A673 (cell line): ENCODE results near the gene ATG16L2. TPM values are rescaled to one million over a fixed set of nuclear protein-coding genes. Genes with fewer than 3 reads are reported as not detected.

Source experiments
- BruUV-seq: library from RNA; stranded (reverse); fragments of 400-500 nt; replicated peaks from 2 replicates; lab custom pipeline; 2021; lab: Mats Ljungman, UMichigan
- CTCF ChIA-PET: fragments of 300-600 bp; sonication (Branson Sonifier 250); formaldehyde crosslinking; loops from one replicate; lab custom pipeline; 2022; ENCODE audit warnings: antibody characterized with exemption; lab: Charles Lee
- POLR2A ChIA-PET: fragments of 300-600 bp; sonication (Branson Sonifier 250); formaldehyde crosslinking; loops from one replicate; lab custom pipeline; 2022; ENCODE audit warnings: antibody characterized with exemption; ENCODE audit not compliant: low non-redundant PET; lab: Charles Lee
- DNase-seq: peaks from one replicate; pipeline ENCODE4 v3.0.0-alpha.2; 2015; ENCODE audit warnings: low spot score
- H3K27ac ChIP-seq: fragments of 200-600 bp; sonication (generic); 2 replicates; pipeline ENCODE4 v1.5.1; 2016; ENCODE audit warnings: mixed run types, low read depth, mild to moderate bottlenecking, mixed read lengths, antibody characterized with exemption, low read length; ENCODE audit not compliant: poor library complexity, severe bottlenecking
- H3K27me3 ChIP-seq: fragments of 200-600 bp; sonication (generic); replicated peaks from 2 replicates; pipeline ENCODE4 v1.6.1; 2017; ENCODE audit warnings: mixed run types, low read depth, mild to moderate bottlenecking, mixed read lengths, antibody characterized with exemption, low read length; ENCODE audit not compliant: insufficient read depth, poor library complexity
- H3K36me3 ChIP-seq: fragments of 200-600 bp; sonication (generic); 2 replicates; pipeline ENCODE4 v1.6.1; 2016; ENCODE audit warnings: mixed run types, mild to moderate bottlenecking, mixed read lengths, antibody characterized with exemption, low read length; ENCODE audit not compliant: insufficient read depth, poor library complexity, severe bottlenecking
- H3K4me1 ChIP-seq: fragments of 200-600 bp; sonication (generic); 2 replicates; pipeline ENCODE4 v1.6.1; 2017; ENCODE audit warnings: mixed run types, mild to moderate bottlenecking, mixed read lengths, antibody characterized with exemption, low read length; ENCODE audit not compliant: insufficient read depth, poor library complexity, severe bottlenecking
- H3K4me3 ChIP-seq: fragments of 200-600 bp; sonication (generic); 2 replicates; pipeline ENCODE4 v1.5.1; 2016; ENCODE audit warnings: low read depth, mixed run types, mild to moderate bottlenecking, mixed read lengths, low read length; ENCODE audit not compliant: poor library complexity, severe bottlenecking
- H3K9me3 ChIP-seq: fragments of 200-600 bp; sonication (generic); 2 replicates; pipeline ENCODE4 v1.6.1; 2016; ENCODE audit warnings: mixed run types, low read depth, mild to moderate bottlenecking, mixed read lengths, antibody characterized with exemption, low read length; ENCODE audit not compliant: poor library complexity, severe bottlenecking
- EZH2 ChIP-seq: fragments of 200-600 bp; sonication (generic); IDR thresholded peaks from 2 replicates; pipeline ENCODE4 v1.6.1; 2017; ENCODE audit warnings: borderline replicate concordance, low read depth, mild to moderate bottlenecking, mixed read lengths, antibody characterized with exemption, low read length; ENCODE audit not compliant: poor library complexity, severe bottlenecking
- intact Hi-C: fragments of 100-400 bp; cut with micrococcal nuclease; formaldehyde crosslinking; loops from one replicate; pipeline ENCODE4 v1.10.0; 2022; ENCODE audit not compliant: unreplicated experiment
- total RNA-seq: library from RNA; stranded (reverse); gene quantifications from 2 replicates; pipeline ENCODE4 v1.2.3, GENCODE V29; 2021
- TF ChIP-seq, protein P1 (sequence below): fragments of 300-800, 200-600 bp; sonication (generic); conservative IDR thresholded peaks from 2 replicates; pipeline ENCODE4 v1.5.1; 2017; ENCODE audit warnings: low read depth, mild to moderate bottlenecking, antibody characterized with exemption, low read length, moderate library complexity, mixed read lengths

The ATG16L2 gene
- total RNA-seq, 1 experiment from 2014 or later, result 8.6 TPM

GRCh38 chr11:72863091-72863490 is 48.9 kb downstream of the ATG16L2 start:
- H3K9me3 ChIP-seq, result no peaks in the 10 kb centered on the region
- intact Hi-C loops, result no loop called here
- H3K27ac ChIP-seq, result no peak overlapping the region
- ChIA-PET POLR2A (no interaction called here), CTCF (no interaction called here)
- BruUV-seq, result no TSS peak
- no peaks in the 10 kb centered on the region for H3K4me1 ChIP-seq
- H3K27me3 ChIP-seq, result no peaks in the 10 kb centered on the region
- H3K4me3 ChIP-seq, result no peak overlapping the region
- TF ChIP-seq, protein P1, sequence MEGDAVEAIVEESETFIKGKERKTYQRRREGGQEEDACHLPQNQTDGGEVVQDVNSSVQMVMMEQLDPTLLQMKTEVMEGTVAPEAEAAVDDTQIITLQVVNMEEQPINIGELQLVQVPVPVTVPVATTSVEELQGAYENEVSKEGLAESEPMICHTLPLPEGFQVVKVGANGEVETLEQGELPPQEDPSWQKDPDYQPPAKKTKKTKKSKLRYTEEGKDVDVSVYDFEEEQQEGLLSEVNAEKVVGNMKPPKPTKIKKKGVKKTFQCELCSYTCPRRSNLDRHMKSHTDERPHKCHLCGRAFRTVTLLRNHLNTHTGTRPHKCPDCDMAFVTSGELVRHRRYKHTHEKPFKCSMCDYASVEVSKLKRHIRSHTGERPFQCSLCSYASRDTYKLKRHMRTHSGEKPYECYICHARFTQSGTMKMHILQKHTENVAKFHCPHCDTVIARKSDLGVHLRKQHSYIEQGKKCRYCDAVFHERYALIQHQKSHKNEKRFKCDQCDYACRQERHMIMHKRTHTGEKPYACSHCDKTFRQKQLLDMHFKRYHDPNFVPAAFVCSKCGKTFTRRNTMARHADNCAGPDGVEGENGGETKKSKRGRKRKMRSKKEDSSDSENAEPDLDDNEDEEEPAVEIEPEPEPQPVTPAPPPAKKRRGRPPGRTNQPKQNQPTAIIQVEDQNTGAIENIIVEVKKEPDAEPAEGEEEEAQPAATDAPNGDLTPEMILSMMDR, result no peak
- TF ChIP-seq EZH2, result no peak
- peaks cover 4% of the 10 kb centered on the region for H3K36me3 ChIP-seq
- no peak for DNase-seq

DNA sequence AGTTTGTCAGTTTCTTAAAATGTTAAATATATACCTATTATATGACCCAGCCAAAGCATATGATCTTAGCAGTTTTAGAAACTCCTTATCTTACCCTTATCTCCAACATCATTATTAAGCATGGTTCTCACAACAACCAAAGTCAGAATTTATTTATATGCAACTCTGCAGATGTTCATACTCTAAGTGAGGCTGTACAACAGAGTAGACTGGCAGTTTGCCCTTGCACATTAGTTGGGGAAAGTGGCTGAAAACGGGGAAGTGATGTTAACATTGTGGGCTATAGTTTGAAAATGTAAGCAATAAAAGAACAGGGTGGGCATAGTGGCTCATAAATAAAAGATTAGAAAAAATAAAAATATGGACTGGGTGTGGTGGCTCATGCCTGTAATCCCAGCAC is 49.7 kb downstream of the ATG16L2 start:
- intact Hi-C loops, result no loop called here
- ChIA-PET CTCF (no interaction called here), POLR2A (no interaction called here)
- H3K9me3 ChIP-seq, result no peaks in the 10 kb centered on the region
- no peaks in the 10 kb centered on the region for H3K27me3 ChIP-seq
- no peak overlapping the region for H3K4me3 ChIP-seq
- H3K36me3 ChIP-seq, result peaks cover 4% of the 10 kb centered on the region
- H3K27ac ChIP-seq, result no peak overlapping the region
- no TSS peak for BruUV-seq
- no peak for DNase-seq
- TF ChIP-seq EZH2, result no peak
- TF ChIP-seq, protein P1, result no peak
- H3K4me1 ChIP-seq, result no peaks in the 10 kb centered on the region

GRCh38 chr11:72864702-72865655 is 50.8 kb downstream of the ATG16L2 start:
- intact Hi-C loops, result no loop called here
- CTCF ChIA-PET, result no interaction called here
- no peaks in the 10 kb centered on the region for H3K9me3 ChIP-seq
- no peak for DNase-seq
- H3K4me3 ChIP-seq, result no peak overlapping the region
- H3K36me3 ChIP-seq, result peaks cover 4% of the 10 kb centered on the region
- no peak overlapping the region for H3K27ac ChIP-seq
- no TSS peak for BruUV-seq
- TF ChIP-seq EZH2, result no peak
- H3K4me1 ChIP-seq, result no peaks in the 10 kb centered on the region
- POLR2A ChIA-PET, result interaction anchor here (0.6 kb wide), 1 partner anchor 97 kb away, joined by 4 read pairs; no protein-coding TSS in a partner anchor
- no peaks in the 10 kb centered on the region for H3K27me3 ChIP-seq
